ENCODE data around the gene HMGB4. TPM values are rescaled to one million over a fixed set of nuclear protein-coding genes. Genes with fewer than 3 reads are reported as not detected.

HMGB4 gene, protein sequence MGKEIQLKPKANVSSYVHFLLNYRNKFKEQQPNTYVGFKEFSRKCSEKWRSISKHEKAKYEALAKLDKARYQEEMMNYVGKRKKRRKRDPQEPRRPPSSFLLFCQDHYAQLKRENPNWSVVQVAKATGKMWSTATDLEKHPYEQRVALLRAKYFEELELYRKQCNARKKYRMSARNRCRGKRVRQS
- total RNA-seq: not detected
- long read RNA-seq: 0 reads

DNA sequence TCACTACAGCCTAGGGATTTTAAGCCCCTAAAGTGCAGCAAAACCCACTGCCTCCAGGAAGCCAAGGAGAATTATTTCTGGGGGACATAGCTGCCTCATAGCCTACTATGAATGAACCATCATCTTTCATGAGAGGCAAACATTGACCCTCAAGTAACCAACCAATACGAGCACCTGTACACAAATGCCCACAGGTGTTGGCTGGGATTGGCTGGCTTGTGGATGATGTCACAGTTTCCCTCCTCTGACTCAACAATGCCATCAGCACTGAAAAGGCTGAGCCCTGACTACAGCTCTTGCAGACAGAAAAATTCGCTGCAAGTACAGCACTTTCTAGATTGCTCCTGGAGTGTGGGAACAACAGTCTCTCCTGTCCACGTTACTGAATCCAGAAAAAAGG, at the start of gene HMGB4:
Gene HMGB4 (plus strand): TSS at position 301 of the 400 bp plus-strand sequence. CDS start 113 bp downstream, outside the sequence.
- intact Hi-C loops (cut with DNase I, micrococcal nuclease): no loop called here
- ATAC-seq (no peak), DNase-seq (no peak)

DNA sequence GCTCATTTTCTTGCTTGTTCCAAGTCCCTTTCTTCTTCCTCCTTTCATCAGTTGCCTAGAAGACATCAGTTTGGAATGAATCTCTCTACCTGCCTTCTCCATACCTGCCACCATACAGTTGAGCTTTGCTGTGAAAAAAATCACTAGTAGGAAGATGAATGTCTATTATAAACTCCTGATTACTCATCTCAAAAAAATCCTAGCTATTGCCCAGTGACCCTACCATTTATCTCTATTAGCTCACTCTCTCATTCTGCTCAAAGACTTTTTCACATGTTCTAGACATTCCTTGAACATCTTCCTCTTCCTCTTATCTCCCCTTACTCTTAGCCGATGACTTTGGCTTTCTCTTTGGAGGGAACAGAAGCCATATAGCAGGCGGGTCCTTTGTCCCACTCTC, 49.7 kb upstream of the HMGB4 start:
- intact Hi-C loops (cut with DNase I, micrococcal nuclease): no loop called here
- DNase-seq: no peak
- no peak for ATAC-seq

DNA sequence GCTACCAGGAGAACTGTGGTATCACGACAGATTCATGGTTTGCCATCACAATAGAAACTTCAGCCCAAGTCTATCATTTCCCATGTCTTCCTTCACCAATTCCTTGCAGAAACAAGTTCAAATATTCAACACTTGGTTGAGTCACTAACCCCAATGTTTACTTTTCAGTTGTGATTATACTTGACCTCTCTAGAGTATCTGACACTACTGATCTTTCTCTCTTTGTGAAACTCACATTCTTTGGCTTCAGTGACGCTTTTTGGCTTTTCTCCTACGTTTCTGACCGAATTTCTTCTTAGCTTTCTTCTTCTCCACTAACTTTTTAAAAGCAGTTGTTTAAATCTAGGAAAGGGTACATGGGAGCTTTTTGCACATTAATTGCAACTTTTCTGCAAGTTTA, 48.8 kb upstream of the HMGB4 start:
- DNase-seq (no peak), ATAC-seq (no peak)
- intact Hi-C loops (cut with DNase I, micrococcal nuclease): no loop called here

DNA sequence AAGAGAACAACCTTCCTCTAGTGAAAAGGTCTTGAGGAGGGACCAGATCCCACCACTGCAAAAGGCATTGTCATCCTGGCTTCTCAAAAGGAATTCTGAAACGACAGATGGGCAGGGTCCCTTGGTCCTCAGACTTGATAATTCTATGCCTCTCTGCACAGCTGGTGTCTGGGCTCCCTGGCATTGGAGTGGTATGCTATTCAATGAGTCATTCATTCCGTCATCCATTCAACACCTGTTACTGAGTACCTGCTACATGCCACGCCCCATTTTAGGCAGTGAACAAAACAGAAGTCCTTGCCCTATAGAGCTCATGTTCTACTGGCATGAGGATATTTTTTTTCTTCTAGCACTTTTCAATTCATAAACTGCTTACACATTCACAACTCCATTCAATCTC, 45.8 kb upstream of the HMGB4 start:
- DNase-seq (no peak), ATAC-seq (peak; percentile 25)
- intact Hi-C loops (cut with DNase I, micrococcal nuclease): no loop called here

DNA sequence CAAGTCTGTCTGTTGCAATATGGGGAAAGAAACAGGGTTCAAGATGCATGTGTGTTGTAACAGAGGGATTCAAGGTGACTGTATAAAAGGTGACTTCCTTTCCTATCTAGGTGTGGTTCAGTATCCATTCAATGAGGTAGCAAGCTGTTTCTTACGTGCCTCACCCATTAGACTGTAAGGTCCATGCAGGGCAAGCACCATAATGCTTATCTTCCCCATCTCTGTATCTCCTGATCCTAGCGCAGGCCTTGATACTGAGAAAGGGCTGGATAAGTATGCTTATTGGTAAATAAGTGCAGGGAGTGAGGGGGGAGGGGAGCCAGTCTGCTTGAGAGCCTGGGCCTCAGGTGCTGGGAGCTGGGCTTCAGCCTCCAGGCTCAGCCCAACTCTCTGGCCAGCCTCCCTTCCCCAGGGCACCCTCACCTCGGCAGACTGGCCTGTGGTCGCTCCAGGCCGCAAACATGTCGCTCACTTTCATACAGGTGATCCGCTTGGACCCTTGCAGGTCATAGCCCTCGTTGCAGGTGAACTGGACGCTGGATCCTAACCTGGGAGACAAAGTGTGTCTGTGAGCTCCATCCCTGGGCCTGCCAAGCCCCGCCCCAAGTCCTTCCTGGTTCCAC, 44.5 kb upstream of the HMGB4 start:
- DNase-seq (no peak), ATAC-seq (no peak)
- intact Hi-C loops (cut with DNase I, micrococcal nuclease): no loop called here

DNA sequence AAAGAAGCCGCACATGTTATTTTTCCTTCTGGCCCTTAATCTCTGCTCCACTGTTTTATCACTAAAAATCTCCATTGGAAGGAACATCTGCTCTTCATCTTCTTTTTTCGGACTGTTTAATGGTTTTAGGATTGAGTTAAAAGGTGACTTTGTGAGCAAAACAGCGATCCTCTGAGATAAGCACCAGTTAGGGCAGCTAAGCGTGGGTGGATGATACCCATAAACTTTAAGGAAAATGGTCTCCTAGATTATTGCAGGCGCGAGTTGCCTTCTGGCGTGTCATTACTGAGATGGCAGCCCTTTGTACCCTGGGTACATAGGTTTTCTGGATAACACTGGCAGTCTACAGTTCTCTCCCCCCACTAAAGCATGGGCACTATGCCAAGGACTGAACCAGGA, 44.0 kb upstream of the HMGB4 start:
- ATAC-seq: peak; percentile 33
- DNase-seq: no peak
- intact Hi-C loops (cut with DNase I, micrococcal nuclease): no loop called here

DNA sequence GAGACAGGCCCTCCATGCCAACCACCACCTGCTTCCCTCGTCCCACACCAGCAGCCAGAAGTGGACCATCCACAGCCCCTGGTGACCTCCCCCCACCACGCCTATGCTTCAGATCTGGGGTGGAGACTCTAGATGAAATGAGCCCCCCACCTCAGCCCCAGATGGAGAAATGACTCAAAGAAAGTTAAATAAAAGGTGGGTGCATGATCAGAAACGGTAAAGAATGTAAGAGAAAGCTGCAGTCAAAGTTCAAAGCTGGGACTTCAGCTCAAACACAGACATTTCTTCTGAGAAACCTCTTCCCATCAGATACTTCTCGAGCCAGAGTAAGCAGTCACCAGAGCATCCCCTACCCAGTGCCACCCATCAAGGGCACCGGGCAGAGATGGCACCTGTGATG, 43.1 kb upstream of the HMGB4 start:
- intact Hi-C loops (cut with DNase I, micrococcal nuclease): no loop called here
- ATAC-seq (no peak), DNase-seq (no peak)

DNA sequence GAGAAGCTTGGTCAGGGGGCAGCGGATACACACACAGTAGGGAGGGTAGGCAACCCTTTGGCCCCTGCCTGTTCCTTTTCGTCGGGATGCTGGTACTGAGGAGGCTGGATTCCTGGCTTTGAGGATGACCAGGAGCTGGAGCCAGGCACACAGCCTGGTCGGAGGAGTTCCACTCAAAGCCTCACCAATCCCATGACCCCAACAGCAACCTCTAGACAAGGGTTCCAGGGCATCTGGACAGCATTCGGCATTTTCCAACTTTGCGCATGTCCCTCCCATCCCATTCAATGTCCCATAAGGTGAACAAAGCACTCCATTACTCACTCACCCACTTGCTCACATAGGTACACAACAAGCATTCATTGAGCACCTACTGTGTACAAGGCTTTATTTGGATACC, 42.6 kb upstream of the HMGB4 start:
- intact Hi-C loops (cut with DNase I, micrococcal nuclease): no loop called here
- DNase-seq (no peak), ATAC-seq (no peak)

DNA sequence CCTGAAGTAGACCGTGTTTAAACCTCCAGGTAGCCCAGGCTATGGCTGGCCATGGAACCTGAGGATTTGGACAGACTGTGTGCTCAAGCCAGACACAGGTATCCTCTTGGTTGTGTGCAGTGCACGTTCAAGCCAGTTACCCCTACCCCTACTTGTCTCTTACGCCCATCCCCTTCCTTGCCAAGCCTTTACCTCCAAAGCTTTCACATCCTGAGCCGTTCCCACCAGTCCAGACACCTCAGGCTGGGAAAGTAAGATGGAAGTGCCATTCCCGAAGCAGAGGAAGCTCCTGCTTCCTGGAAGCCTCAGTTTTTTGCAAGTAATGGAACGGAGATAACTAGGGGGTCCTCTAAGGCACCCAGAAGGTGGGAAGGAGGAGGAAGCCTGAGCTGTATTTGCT, 41.5 kb upstream of the HMGB4 start:
- DNase-seq: no peak
- no peak for ATAC-seq
- intact Hi-C loops (cut with DNase I, micrococcal nuclease): no loop called here

DNA sequence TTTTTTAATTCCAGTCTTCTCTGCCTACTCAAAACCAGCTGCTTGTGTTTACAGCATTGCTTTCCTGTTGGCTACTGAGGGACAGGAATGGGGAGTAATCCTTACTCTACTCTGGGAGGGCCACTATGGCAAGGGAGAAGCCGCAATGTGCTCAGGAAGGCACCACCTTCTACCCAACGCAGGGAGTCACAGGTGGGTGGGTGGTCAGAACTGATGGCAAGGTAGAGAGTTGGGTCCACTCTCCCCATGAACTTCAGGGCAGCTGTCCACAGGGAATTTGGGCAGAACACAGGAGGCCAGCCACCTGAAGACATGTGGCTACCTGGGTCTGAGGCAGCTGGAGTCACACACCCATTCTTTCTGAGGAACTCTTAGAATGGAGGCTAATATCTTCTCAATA, 40.5 kb upstream of the HMGB4 start:
- ATAC-seq (no peak), DNase-seq (no peak)
- intact Hi-C loops (cut with DNase I, micrococcal nuclease): no loop called here

DNA sequence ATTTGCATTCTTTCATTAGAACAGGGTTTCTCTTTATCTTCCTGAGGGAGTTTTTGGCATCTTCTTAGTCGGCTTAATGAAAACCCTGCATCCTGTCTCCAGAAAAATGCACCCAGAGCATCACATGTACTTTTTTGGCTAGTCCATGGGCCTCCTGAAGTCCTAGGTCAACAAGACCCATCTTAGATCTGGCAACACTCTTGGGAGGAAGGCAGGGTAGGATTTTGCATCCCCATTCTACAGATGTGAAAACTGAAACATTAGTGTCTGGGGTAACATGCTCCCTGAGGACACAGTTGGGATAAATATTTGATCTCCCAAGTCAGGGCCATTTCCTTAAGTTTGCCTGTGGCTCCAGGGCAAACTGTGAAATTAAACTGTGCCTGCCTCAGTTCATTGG, 40.0 kb upstream of the HMGB4 start:
- intact Hi-C loops (cut with DNase I, micrococcal nuclease): no loop called here
- DNase-seq (no peak), ATAC-seq (no peak)

DNA sequence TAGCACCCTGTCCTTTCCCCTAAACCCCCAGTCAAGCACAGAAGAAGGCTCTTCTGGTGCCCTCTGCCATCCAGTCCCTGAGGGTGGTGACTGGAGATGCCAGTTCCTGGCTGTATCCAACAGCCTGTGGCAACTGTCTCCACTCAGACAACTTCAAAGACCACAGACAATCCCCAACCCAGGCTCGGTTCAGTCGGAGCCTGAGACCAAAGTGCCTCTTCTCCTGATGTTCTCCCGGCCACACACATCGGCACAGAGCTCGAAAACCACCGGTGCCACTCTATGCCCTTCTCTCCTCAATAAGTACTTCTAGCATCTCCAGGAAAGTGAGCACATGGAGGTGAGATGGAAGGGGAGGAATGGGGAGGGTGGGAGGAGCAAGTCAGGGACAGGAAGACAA, 39.6 kb upstream of the HMGB4 start:
- intact Hi-C loops (cut with DNase I, micrococcal nuclease): no loop called here
- ATAC-seq (no peak), DNase-seq (no peak)

DNA sequence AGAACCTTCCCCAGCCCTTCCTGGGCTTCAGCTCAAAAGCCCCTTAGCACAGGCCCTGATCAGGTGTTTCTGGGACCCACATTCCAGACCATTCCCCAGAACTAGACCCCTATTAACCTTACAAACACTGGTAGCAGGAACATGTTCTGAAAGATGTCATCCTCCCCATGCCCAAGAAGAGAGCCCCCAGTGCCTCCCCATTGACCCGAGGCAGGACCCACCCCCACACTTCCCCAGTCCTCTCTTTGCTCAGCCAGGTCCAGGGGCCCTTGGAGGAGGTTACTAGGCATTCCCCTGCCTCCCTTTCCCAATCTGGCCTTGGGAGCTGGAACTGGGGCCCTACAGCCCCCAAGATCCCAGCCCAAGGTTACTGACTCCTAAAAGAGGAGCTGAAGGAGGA, 38.9 kb upstream of the HMGB4 start:
- no peak for ATAC-seq
- no peak for DNase-seq
- intact Hi-C loops (cut with DNase I, micrococcal nuclease): no loop called here

DNA sequence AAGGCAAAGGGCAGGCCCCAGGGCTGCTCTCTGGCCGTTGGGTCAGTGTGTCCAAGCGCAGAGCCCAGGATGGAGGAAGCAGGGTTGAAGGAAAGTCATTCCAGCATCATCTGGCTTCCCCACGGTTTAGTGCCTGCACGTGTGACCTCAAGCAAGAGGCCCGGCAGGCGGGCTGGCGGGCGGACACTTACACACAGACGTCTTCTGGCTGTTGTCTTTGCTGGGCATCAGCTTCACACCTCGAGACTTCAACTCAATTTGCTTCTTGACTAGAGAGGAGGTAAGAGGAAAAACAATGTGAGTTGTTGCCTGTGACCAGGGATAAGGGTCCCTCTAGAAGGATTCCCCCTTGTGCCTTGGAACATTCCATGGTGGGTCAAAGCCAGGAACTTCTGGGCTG, 38.4 kb upstream of the HMGB4 start:
- no peak for DNase-seq
- intact Hi-C loops (cut with DNase I, micrococcal nuclease): no loop called here
- no peak for ATAC-seq

DNA sequence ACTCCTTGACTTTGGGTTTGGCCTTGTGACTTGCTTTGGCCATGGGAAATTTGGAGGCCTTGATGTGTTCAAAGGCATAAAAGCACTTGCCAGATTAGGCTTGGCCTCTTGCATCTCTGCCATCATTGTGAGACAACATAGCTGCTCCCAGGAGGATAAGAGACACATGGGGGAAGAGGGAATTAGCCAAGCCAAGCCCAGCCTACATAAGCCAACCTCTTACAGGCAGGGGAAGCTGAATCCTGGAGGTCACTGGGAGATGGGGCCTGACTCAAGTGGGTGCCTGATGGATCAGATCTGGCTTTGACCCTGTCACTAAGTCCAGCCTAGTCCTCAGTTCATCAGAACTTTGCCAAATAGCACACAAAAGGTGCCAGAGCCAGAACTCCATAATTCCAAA, 37.6 kb upstream of the HMGB4 start:
- no peak for DNase-seq
- no peak for ATAC-seq
- intact Hi-C loops (cut with DNase I, micrococcal nuclease): no loop called here

DNA sequence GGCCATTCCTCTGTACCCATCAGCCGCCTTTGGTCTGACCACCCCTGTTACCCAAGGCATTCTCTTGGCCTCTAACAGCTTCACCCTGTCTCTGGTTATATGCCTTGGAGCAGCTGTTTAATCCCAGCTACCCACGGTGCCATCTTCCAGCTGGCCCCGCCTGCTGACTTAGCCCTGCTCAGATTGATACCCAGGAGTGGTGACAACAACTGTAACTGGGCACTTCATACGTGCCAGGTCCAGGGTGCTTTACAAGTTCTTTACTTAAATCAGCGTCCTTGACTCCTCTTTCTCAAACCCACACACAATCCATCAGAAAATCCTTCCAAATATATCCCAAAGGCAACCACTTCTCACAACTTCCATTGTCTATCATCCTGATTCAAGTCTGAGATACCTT, 37.2 kb upstream of the HMGB4 start:
- intact Hi-C loops (cut with DNase I, micrococcal nuclease): no loop called here
- ATAC-seq (no peak), DNase-seq (no peak)

DNA sequence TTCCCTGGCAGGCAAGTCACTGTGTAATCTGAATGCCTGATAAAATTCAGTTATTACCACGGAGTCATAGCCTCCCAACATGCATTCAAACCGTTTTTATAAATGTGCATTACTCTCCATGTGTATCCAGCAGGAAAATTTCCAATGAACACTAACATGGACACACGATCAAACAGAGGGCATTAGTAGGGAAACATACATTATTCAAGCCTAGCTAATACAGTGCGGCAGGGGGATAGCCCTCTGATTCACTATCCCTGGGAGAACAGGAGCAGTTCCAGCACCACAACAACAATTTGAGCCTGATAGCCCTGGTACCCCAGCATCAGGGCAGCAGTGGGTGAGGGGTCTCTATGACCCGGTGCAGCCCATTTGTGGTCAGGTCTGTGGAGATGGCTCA, 35.8 kb upstream of the HMGB4 start:
- ATAC-seq (no peak), DNase-seq (no peak)
- intact Hi-C loops (cut with DNase I, micrococcal nuclease): no loop called here

DNA sequence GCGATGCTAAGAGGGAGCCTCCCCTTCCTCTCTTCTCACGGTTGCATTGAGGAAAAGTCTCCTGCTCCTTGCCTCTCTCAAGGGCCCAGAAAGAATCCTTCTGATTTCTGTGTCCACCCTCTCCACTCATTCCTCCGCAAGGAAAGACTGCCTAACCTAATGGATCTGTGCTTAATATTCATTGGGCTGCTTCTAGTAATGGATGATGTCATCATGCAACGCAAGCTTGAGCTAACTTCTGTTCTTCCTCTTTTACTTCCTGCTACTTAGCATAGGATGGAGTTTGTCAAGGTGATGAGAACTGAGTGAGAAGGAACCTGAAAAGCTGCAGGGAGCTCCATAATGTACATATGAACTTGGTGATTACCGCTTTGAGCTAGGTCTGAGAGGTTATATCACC, 35.2 kb upstream of the HMGB4 start:
- intact Hi-C loops (cut with DNase I, micrococcal nuclease): no loop called here
- ATAC-seq (no peak), DNase-seq (no peak)

DNA sequence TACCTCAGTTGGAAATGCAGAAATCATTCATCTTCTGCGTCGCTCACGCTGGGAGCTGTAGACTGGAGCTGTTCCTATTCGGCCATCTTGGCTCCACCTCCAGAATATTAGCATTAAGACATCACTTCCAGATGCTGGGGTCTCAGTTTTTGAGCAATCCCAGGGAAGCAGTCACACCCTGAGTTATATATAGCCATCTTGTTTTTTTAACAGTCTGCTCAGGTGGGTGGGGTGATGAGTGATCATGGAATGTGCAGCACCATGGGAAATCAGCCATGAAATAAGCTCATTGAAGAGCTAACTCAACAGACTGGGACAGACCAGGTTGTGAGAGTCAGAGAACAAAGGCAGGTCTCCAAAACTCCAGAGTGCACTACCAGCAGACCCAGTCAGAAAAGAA, 27.0 kb upstream of the HMGB4 start:
- intact Hi-C loops (cut with DNase I, micrococcal nuclease): no loop called here
- DNase-seq (no peak), ATAC-seq (no peak)

DNA sequence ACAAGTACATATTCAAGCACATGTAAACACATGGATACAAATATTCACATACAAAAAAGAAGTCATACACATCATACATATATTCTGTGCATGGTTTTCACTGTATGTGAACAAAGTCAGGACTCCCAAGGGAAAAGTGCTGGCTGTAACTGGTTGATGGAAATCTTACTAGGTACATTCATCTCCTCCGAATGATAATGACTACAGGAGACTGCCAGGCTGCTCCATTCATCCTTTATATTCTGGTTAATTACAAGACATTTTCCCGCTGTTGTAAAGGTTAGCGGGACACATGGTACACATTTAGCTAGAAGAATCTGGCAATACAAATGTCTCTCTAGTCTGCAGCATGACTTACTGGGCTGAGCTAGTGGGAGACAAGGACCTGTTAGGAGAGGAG, 26.2 kb upstream of the HMGB4 start:
- ATAC-seq (no peak), DNase-seq (no peak)
- intact Hi-C loops (cut with DNase I, micrococcal nuclease): no loop called here

DNA sequence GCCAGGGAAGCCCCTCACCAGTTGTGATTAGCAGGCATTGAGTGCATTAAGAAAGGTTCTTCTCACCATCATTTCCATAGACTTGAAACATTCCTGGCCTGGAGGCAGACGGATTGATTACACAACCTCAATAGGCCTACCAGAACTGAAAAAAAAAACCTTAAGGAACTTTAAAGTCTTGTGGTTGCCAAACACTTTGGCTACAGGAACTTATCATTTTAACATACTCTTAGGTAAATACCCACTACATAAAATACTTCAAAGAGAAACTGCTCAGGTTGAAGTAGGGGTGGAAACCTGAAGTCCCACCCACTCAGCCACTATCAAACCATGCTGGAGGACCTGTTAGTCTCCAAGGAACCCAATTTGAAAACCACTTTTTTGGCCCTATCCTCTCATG, 22.4 kb upstream of the HMGB4 start:
- intact Hi-C loops (cut with DNase I, micrococcal nuclease): no loop called here
- ATAC-seq: no peak
- no peak for DNase-seq
